HEK293 (cell line): ENCODE measurements around the gene DCAF15.

Experiments
- CTCF ChIA-PET: fragments of 350-600 bp; formaldehyde crosslinking; extraction: SDS; loops from one replicate; lab custom pipeline; 2021; ENCODE audit warnings: antibody characterized with exemption; lab: Yijun Ruan, JAX
- POLR2A ChIA-PET: fragments of 300-600 bp; formaldehyde crosslinking; extraction: SDS; loops from one replicate; lab custom pipeline; 2020; ENCODE audit warnings: antibody characterized with exemption, inconsistent platforms; lab: Yijun Ruan, JAX
- H3K27ac ChIP-seq: fragments of 200-500 bp; sonication (Bioruptor generic); 2 replicates; pipeline ENCODE4 v1.5.1; 2014; ENCODE audit warnings: low read depth, low read length, control low read depth, inconsistent platforms; ENCODE audit errors: extremely low read depth
- H3K36me3 ChIP-seq, 2 experiments: fragments of 200-500 bp in 1 of 2; sonication (Bioruptor generic) in 1 of 2; 1 replicate in 1 of 2; 2 replicates in 1 of 2; pipeline ENCODE4 v1.5.1; 2014 to 2017; ENCODE audit warnings: inconsistent platforms in 2 of 2, low read length in 2 of 2; ENCODE audit not compliant: control insufficient read depth in 2 of 2, insufficient read depth in 1 of 2
- H3K4me1 ChIP-seq: fragments of 200-500 bp; sonication (Bioruptor generic); 2 replicates; pipeline ENCODE4 v1.5.1; 2014; ENCODE audit warnings: mild to moderate bottlenecking, low read length, inconsistent platforms; ENCODE audit not compliant: control insufficient read depth, insufficient read depth
- H3K4me3 ChIP-seq: 2 replicates; pipeline ENCODE4 v1.5.1; 2011; ENCODE audit warnings: low read depth, mild to moderate bottlenecking, control low read depth, low read length, moderate library complexity
- H3K9me3 ChIP-seq: fragments of 200-500 bp; sonication (Bioruptor generic); 2 replicates; pipeline ENCODE4 v1.5.1; 2014; ENCODE audit warnings: low read depth, low read length, inconsistent platforms; ENCODE audit not compliant: control insufficient read depth, insufficient read depth
- EGR2 ChIP-seq: fragments of 450-650 bp; formaldehyde crosslinking; IDR thresholded peaks from 2 replicates; pipeline ENCODE4 v1.5.1; 2016; ENCODE audit warnings: low read depth, missing biosample characterization, missing genetic modification characterization
- ELK4 ChIP-seq: IDR thresholded peaks from 2 replicates; pipeline ENCODE4 v1.6.1; 2011; ENCODE audit warnings: mild to moderate bottlenecking, low read depth, low read length, borderline replicate concordance
- GLI4 ChIP-seq: fragments of 450-650 bp; formaldehyde crosslinking; IDR thresholded peaks from 2 replicates; pipeline ENCODE4 v1.5.1; 2016; ENCODE audit warnings: missing biosample characterization, missing genetic modification characterization
- GLIS1 ChIP-seq: fragments of 450-650 bp; formaldehyde crosslinking; IDR thresholded peaks from 2 replicates; pipeline ENCODE4 v1.5.1; 2016; ENCODE audit warnings: missing biosample characterization, missing genetic modification characterization
- GLIS2 ChIP-seq: fragments of 450-650 bp; formaldehyde crosslinking; IDR thresholded peaks from 2 replicates; pipeline ENCODE4 v1.5.1; 2016; ENCODE audit warnings: missing biosample characterization, missing genetic modification characterization
- IKZF3 ChIP-seq: fragments of 450-650 bp; IDR thresholded peaks from 2 replicates; pipeline ENCODE4 v1.5.0; 2018; ENCODE audit warnings: missing biosample characterization, mild to moderate bottlenecking, missing genetic modification characterization, moderate library complexity
- KLF1 ChIP-seq: fragments of 450-650 bp; formaldehyde crosslinking; IDR thresholded peaks from 2 replicates; pipeline ENCODE4 v1.5.1; 2016; ENCODE audit warnings: missing biosample characterization, missing genetic modification characterization
- KLF10 ChIP-seq: fragments of 450-650 bp; IDR thresholded peaks from 2 replicates; pipeline ENCODE4 v1.5.1; 2018; ENCODE audit warnings: missing biosample characterization, mild to moderate bottlenecking, missing genetic modification characterization
- KLF16 ChIP-seq: fragments of 450-650 bp; formaldehyde crosslinking; IDR thresholded peaks from 2 replicates; pipeline ENCODE4 v1.5.1; 2017; ENCODE audit warnings: missing biosample characterization, missing genetic modification characterization
- KLF8 ChIP-seq: fragments of 450-650 bp; formaldehyde crosslinking; IDR thresholded peaks from 2 replicates; pipeline ENCODE4 v1.5.1; 2016; ENCODE audit warnings: missing biosample characterization, missing genetic modification characterization
- KLF9 ChIP-seq: fragments of 450-650 bp; formaldehyde crosslinking; IDR thresholded peaks from 2 replicates; pipeline ENCODE4 v1.5.1; 2016; ENCODE audit warnings: missing biosample characterization, missing genetic modification characterization, low read depth
- YY1 ChIP-seq: fragments of 450-650 bp; formaldehyde crosslinking; IDR thresholded peaks from 2 replicates; pipeline ENCODE4 v1.5.1; 2018; ENCODE audit warnings: missing biosample characterization, missing genetic modification characterization
- YY2 ChIP-seq: fragments of 450-650 bp; formaldehyde crosslinking; IDR thresholded peaks from 2 replicates; pipeline ENCODE4 v1.5.1; 2016; ENCODE audit warnings: missing biosample characterization, missing genetic modification characterization
- ZBTB7A ChIP-seq: fragments of 450-650 bp; formaldehyde crosslinking; IDR thresholded peaks from 2 replicates; pipeline ENCODE4 v1.5.1; 2016; ENCODE audit warnings: low read depth, missing biosample characterization, missing genetic modification characterization
- ZFHX2 ChIP-seq: fragments of 450-650 bp; formaldehyde crosslinking; conservative IDR thresholded peaks from 2 replicates; pipeline ENCODE4 v1.5.1; 2016; ENCODE audit warnings: missing biosample characterization, missing genetic modification characterization
- ZNF19 ChIP-seq: fragments of 450-650 bp; formaldehyde crosslinking; IDR thresholded peaks from 2 replicates; pipeline ENCODE4; 2016; ENCODE audit warnings: missing biosample characterization, missing genetic modification characterization, low read depth
- ZNF324 ChIP-seq: fragments of 450-650 bp; formaldehyde crosslinking; IDR thresholded peaks from 2 replicates; pipeline ENCODE4 v1.5.1; 2016; ENCODE audit warnings: missing biosample characterization, missing genetic modification characterization
- ZNF398 ChIP-seq: fragments of 450-650 bp; formaldehyde crosslinking; IDR thresholded peaks from 2 replicates; pipeline ENCODE4 v1.5.1; 2017; ENCODE audit warnings: missing biosample characterization, missing genetic modification characterization
- ZNF423 ChIP-seq: fragments of 450-650 bp; formaldehyde crosslinking; IDR thresholded peaks from 2 replicates; pipeline ENCODE4 v1.5.1; 2016; ENCODE audit warnings: missing biosample characterization, missing genetic modification characterization
- ZNF600 ChIP-seq: fragments of 450-650 bp; formaldehyde crosslinking; IDR thresholded peaks from 2 replicates; pipeline ENCODE4 v1.5.1; 2016; ENCODE audit warnings: missing biosample characterization, missing genetic modification characterization
- ZNF610 ChIP-seq: fragments of 450-650 bp; formaldehyde crosslinking; IDR thresholded peaks from 2 replicates; pipeline ENCODE4 v1.5.1; 2016; ENCODE audit warnings: missing biosample characterization, missing genetic modification characterization, borderline replicate concordance
- ZNF76 ChIP-seq: fragments of 450-650 bp; formaldehyde crosslinking; IDR thresholded peaks from 2 replicates; pipeline ENCODE4; 2016; ENCODE audit warnings: low read depth, missing biosample characterization, missing genetic modification characterization, borderline replicate concordance
- TF ChIP-seq, protein P1 (sequence below): fragments of 450-650 bp; formaldehyde crosslinking; IDR thresholded peaks from 2 replicates; pipeline ENCODE4 v1.5.1; 2016; ENCODE audit warnings: missing biosample characterization, missing genetic modification characterization
- TF ChIP-seq, protein P2 (sequence below): fragments of 450-650 bp; formaldehyde crosslinking; IDR thresholded peaks from 2 replicates; pipeline ENCODE4 v1.5.1; 2016; ENCODE audit warnings: missing biosample characterization, missing genetic modification characterization
- TF ChIP-seq, protein P3 (sequence below): sonication (generic); formaldehyde crosslinking; IDR thresholded peaks from 2 replicates; pipeline ENCODE4 v1.8.1; 2022; ENCODE audit warnings: mild to moderate bottlenecking, moderate library complexity, missing genetic modification reagents

Gene DCAF15, protein sequence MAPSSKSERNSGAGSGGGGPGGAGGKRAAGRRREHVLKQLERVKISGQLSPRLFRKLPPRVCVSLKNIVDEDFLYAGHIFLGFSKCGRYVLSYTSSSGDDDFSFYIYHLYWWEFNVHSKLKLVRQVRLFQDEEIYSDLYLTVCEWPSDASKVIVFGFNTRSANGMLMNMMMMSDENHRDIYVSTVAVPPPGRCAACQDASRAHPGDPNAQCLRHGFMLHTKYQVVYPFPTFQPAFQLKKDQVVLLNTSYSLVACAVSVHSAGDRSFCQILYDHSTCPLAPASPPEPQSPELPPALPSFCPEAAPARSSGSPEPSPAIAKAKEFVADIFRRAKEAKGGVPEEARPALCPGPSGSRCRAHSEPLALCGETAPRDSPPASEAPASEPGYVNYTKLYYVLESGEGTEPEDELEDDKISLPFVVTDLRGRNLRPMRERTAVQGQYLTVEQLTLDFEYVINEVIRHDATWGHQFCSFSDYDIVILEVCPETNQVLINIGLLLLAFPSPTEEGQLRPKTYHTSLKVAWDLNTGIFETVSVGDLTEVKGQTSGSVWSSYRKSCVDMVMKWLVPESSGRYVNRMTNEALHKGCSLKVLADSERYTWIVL

GRCh38 chr19:13952154-13952930 is at the start of gene DCAF15:
TSS of gene DCAF15 (plus strand) at chr19:13952509. CDS start at chr19:13952513, 4 bp downstream.
- POLR2A ChIA-PET: interaction anchor here (0.5 to 1.8 kb wide), 8 partner anchors 9 to 519 kb away, joined by 3 to 6 read pairs (median 4); partner anchors contain the start of genes ASF1B and C19orf53
- TF ChIP-seq ZFHX2 (tag by site-specific recombination) (peak; percentile 60), IKZF3 (tag by site-specific recombination) (no peak), ZNF324 (tag by site-specific recombination) (peak; percentile 59; the same call in 1 of the 2 replicates), GLIS1 (tag by site-specific recombination) (peak; percentile 37), EGR2 (tag by site-specific recombination) (peak; percentile 60), KLF16 (tag by site-specific recombination) (peak; percentile 80), KLF9 (peak; percentile 67; the same call in 1 of the 2 replicates), ZNF610 (tag by site-specific recombination) (peak; percentile 81; the same call in 1 of the 2 replicates), GLIS2 (tag by site-specific recombination) (peak; percentile 91), ZNF398 (tag by site-specific recombination) (peak; percentile 74), ZNF76 (peak; percentile 48; the same call in 1 of the 2 replicates), ZNF19 (tag by site-specific recombination) (no peak), YY2 (tag by site-specific recombination) (peak; percentile 91), GLI4 (tag by site-specific recombination) (no peak), ZNF600 (tag by site-specific recombination) (0 out of 2 replicates have a peak, but pooled peaks have one; percentile 11), KLF8 (tag by site-specific recombination) (peak; percentile 90; the same call in 1 of the 2 replicates), ELK4 (peak; percentile 76; the same call in 1 of the 2 replicates), KLF10 (tag by site-specific recombination) (peak; percentile 57; the same call in 1 of the 2 replicates), ZNF423 (tag by site-specific recombination) (no peak), ZBTB7A (peak; percentile 93), KLF1 (tag by site-specific recombination) (peak; percentile 70), YY1 (tag by site-specific recombination) (peak; percentile 93)
- TF ChIP-seq, protein P1, sequence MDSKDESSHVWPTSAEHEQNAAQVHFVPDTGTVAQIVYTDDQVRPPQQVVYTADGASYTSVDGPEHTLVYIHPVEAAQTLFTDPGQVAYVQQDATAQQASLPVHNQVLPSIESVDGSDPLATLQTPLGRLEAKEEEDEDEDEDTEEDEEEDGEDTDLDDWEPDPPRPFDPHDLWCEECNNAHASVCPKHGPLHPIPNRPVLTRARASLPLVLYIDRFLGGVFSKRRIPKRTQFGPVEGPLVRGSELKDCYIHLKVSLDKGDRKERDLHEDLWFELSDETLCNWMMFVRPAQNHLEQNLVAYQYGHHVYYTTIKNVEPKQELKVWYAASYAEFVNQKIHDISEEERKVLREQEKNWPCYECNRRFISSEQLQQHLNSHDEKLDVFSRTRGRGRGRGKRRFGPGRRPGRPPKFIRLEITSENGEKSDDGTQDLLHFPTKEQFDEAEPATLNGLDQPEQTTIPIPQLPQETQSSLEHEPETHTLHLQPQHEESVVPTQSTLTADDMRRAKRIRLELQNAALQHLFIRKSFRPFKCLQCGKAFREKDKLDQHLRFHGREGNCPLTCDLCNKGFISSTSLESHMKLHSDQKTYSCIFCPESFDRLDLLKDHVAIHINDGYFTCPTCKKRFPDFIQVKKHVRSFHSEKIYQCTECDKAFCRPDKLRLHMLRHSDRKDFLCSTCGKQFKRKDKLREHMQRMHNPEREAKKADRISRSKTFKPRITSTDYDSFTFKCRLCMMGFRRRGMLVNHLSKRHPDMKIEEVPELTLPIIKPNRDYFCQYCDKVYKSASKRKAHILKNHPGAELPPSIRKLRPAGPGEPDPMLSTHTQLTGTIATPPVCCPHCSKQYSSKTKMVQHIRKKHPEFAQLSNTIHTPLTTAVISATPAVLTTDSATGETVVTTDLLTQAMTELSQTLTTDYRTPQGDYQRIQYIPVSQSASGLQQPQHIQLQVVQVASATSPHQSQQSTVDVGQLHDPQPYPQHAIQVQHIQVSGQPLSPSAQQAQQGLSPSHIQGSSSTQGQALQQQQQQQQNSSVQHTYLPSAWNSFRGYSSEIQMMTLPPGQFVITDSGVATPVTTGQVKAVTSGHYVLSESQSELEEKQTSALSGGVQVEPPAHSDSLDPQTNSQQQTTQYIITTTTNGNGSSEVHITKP (tag by site-specific recombination): peak; percentile 80
- TF ChIP-seq, protein P2, sequence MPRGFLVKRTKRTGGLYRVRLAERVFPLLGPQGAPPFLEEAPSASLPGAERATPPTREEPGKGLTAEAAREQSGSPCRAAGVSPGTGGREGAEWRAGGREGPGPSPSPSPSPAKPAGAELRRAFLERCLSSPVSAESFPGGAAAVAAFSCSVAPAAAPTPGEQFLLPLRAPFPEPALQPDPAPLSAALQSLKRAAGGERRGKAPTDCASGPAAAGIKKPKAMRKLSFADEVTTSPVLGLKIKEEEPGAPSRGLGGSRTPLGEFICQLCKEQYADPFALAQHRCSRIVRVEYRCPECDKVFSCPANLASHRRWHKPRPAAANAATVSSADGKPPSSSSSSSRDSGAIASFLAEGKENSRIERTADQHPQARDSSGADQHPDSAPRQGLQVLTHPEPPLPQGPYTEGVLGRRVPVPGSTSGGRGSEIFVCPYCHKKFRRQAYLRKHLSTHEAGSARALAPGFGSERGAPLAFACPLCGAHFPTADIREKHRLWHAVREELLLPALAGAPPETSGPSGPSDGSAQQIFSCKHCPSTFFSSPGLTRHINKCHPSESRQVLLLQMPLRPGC (tag by site-specific recombination): peak; percentile 40; the same call in 1 of the 2 replicates
- TF ChIP-seq, protein P3, sequence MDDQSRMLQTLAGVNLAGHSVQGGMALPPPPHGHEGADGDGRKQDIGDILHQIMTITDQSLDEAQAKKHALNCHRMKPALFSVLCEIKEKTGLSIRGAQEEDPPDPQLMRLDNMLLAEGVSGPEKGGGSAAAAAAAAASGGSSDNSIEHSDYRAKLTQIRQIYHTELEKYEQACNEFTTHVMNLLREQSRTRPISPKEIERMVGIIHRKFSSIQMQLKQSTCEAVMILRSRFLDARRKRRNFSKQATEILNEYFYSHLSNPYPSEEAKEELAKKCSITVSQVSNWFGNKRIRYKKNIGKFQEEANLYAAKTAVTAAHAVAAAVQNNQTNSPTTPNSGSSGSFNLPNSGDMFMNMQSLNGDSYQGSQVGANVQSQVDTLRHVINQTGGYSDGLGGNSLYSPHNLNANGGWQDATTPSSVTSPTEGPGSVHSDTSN (CRISPR knock-in tag): peak; percentile 99

More at GRCh38 chr19:13952154-13952930, at the start of gene DCAF15:
- Histone ChIP-seq H3K9me3 (no peaks in the 10 kb centered on the region), H3K27ac (peak within 1 kb of the TSS; percentile 82), H3K4me1 (no peaks in the 10 kb centered on the region), H3K4me3 (peak within 1 kb of the TSS; percentile 92), H3K36me3 (peaks cover 6 to 33% of the 10 kb centered on the region in 2 experiments)
- CTCF ChIA-PET: interaction anchor here (0.6 to 1.3 kb wide), 4 partner anchors 19 to 162 kb away, joined by 3 to 8 read pairs (median 4); partner anchors contain the start of gene MISP3
